Nephron progenitor cell (in vitro differentiated cells): Measurements from ENCODE around the gene C17orf100.

Experiments
- DNase-seq: peaks from one replicate; pipeline ENCODE4 v3.0.0; 2021
- H3K27ac Mint-ChIP-seq: 2 replicates; pipeline ENCODE4 v1.8.0; 2021; ENCODE audit warnings: mild to moderate bottlenecking, moderate library complexity, mixed read lengths
- H3K27me3 Mint-ChIP-seq: 2 replicates; pipeline ENCODE4 v1.8.0; 2021; ENCODE audit warnings: mild to moderate bottlenecking, low read depth, mixed read lengths; ENCODE audit not compliant: poor library complexity
- H3K36me3 Mint-ChIP-seq: 2 replicates; pipeline ENCODE4 v1.8.0; 2021; ENCODE audit warnings: low read depth, mixed read lengths
- H3K4me1 Mint-ChIP-seq: 2 replicates; pipeline ENCODE4 v1.8.0; 2021; ENCODE audit warnings: mixed read lengths
- H3K4me3 Mint-ChIP-seq: 2 replicates; pipeline ENCODE4 v1.8.0; 2021; ENCODE audit warnings: mild to moderate bottlenecking, moderate library complexity, mixed read lengths
- H3K9me3 Mint-ChIP-seq: 2 replicates; pipeline ENCODE4 v1.8.0; 2021; ENCODE audit warnings: mild to moderate bottlenecking, moderate library complexity, mixed read lengths
- TF ChIP-seq, protein P1 (sequence below): fragments of 200-600 bp; sonication (generic); IDR thresholded peaks from 2 replicates; pipeline ENCODE4 v1.5.0; 2021; ENCODE audit warnings: antibody characterized with exemption

Gene C17orf100

GRCh38 chr17:6611231-6611630, 40.3 kb upstream of the C17orf100 start:
- DNase-seq, result no peak
- no peaks in the 10 kb centered on the region for H3K4me1 Mint-ChIP-seq
- H3K9me3 Mint-ChIP-seq, result no peaks in the 10 kb centered on the region
- peaks cover 4% of the 10 kb centered on the region for H3K27me3 Mint-ChIP-seq
- TF ChIP-seq, protein P1, sequence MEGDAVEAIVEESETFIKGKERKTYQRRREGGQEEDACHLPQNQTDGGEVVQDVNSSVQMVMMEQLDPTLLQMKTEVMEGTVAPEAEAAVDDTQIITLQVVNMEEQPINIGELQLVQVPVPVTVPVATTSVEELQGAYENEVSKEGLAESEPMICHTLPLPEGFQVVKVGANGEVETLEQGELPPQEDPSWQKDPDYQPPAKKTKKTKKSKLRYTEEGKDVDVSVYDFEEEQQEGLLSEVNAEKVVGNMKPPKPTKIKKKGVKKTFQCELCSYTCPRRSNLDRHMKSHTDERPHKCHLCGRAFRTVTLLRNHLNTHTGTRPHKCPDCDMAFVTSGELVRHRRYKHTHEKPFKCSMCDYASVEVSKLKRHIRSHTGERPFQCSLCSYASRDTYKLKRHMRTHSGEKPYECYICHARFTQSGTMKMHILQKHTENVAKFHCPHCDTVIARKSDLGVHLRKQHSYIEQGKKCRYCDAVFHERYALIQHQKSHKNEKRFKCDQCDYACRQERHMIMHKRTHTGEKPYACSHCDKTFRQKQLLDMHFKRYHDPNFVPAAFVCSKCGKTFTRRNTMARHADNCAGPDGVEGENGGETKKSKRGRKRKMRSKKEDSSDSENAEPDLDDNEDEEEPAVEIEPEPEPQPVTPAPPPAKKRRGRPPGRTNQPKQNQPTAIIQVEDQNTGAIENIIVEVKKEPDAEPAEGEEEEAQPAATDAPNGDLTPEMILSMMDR, result no peak
- H3K36me3 Mint-ChIP-seq, result peaks cover 60% of the 10 kb centered on the region
- H3K27ac Mint-ChIP-seq, result no peak overlapping the region
- H3K4me3 Mint-ChIP-seq, result no peak overlapping the region

- TF ChIP-seq, protein P1, result no peak
- H3K27me3 Mint-ChIP-seq, result peaks cover 2% of the 10 kb centered on the region
- no peaks in the 10 kb centered on the region for H3K4me1 Mint-ChIP-seq
- peaks cover 60% of the 10 kb centered on the region for H3K36me3 Mint-ChIP-seq
- H3K9me3 Mint-ChIP-seq, result no peaks in the 10 kb centered on the region
- H3K4me3 Mint-ChIP-seq, result no peak overlapping the region
- H3K27ac Mint-ChIP-seq, result no peak overlapping the region
- no peak for DNase-seq
These were observed 27.6 kb upstream of the C17orf100 start for GRCh38 chr17:6623941-6624340.

- Mint-ChIP-seq H3K27ac (no peak overlapping the region), H3K4me3 (no peak overlapping the region), H3K27me3 (peaks cover 2% of the 10 kb centered on the region), H3K9me3 (no peaks in the 10 kb centered on the region), H3K36me3 (peaks cover 60% of the 10 kb centered on the region), H3K4me1 (no peaks in the 10 kb centered on the region)
- DNase-seq, result no peak
- TF ChIP-seq, protein P1, result no peak
These were observed 24.9 kb upstream of the C17orf100 start for GRCh38 chr17:6626616-6627015.

- TF ChIP-seq, protein P1, result no peak
- no peaks in the 10 kb centered on the region for H3K9me3 Mint-ChIP-seq
- no peak overlapping the region for H3K4me3 Mint-ChIP-seq
- peaks cover 2% of the 10 kb centered on the region for H3K27me3 Mint-ChIP-seq
- H3K4me1 Mint-ChIP-seq, result no peaks in the 10 kb centered on the region
- DNase-seq, result no peak
- H3K27ac Mint-ChIP-seq, result no peak overlapping the region
- peaks cover 61% of the 10 kb centered on the region for H3K36me3 Mint-ChIP-seq
These were observed 24.5 kb upstream of the C17orf100 start for GRCh38 chr17:6627019-6627418.

DNA sequence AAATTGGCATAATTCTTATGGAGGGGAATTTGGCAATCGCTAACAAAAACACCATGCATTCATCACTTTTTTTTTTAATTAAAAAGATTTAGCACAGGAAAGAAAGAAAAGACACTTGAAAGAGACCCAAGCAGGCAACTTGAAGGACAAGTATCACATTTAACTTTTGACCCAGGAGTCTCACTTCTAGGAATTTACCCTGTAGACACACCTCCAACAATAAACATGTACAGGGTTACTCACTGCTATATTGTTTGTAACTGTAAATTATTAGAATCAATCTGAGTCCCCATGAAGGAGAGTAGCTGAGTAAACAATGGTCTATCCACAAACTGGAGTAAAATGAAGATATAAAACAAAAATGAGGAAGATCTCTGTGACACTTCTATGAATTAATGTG, 21.2 kb upstream of the C17orf100 start:
- Mint-ChIP-seq H3K27ac (no peak overlapping the region), H3K27me3 (peaks cover 2% of the 10 kb centered on the region), H3K4me1 (no peaks in the 10 kb centered on the region), H3K9me3 (no peaks in the 10 kb centered on the region), H3K4me3 (no peak overlapping the region), H3K36me3 (peaks cover 77% of the 10 kb centered on the region)
- DNase-seq, result no peak
- TF ChIP-seq, protein P1, result no peak

- no peak overlapping the region for H3K27ac Mint-ChIP-seq
- no peaks in the 10 kb centered on the region for H3K9me3 Mint-ChIP-seq
- no peaks in the 10 kb centered on the region for H3K27me3 Mint-ChIP-seq
- H3K4me1 Mint-ChIP-seq, result peaks cover 12% of the 10 kb centered on the region
- TF ChIP-seq, protein P1, result no peak
- DNase-seq, result no peak
- peaks cover 67% of the 10 kb centered on the region for H3K36me3 Mint-ChIP-seq
- H3K4me3 Mint-ChIP-seq, result no peak overlapping the region
These were observed 19.0 kb upstream of the C17orf100 start for GRCh38 chr17:6632530-6632929.
